C4-2B (cell line): ENCODE measurements around the gene SALL1.

Experiments
- ZFX ChIP-seq: fragments of 450-650 bp; IDR thresholded peaks from 2 replicates; pipeline ENCODE4 v1.6.1; 2017
- TF ChIP-seq, protein P1 (sequence below): fragments of 450-650 bp; conservative IDR thresholded peaks from 2 replicates; pipeline ENCODE4 v1.5.1; 2017; ENCODE audit warnings: mild to moderate bottlenecking

DNA sequence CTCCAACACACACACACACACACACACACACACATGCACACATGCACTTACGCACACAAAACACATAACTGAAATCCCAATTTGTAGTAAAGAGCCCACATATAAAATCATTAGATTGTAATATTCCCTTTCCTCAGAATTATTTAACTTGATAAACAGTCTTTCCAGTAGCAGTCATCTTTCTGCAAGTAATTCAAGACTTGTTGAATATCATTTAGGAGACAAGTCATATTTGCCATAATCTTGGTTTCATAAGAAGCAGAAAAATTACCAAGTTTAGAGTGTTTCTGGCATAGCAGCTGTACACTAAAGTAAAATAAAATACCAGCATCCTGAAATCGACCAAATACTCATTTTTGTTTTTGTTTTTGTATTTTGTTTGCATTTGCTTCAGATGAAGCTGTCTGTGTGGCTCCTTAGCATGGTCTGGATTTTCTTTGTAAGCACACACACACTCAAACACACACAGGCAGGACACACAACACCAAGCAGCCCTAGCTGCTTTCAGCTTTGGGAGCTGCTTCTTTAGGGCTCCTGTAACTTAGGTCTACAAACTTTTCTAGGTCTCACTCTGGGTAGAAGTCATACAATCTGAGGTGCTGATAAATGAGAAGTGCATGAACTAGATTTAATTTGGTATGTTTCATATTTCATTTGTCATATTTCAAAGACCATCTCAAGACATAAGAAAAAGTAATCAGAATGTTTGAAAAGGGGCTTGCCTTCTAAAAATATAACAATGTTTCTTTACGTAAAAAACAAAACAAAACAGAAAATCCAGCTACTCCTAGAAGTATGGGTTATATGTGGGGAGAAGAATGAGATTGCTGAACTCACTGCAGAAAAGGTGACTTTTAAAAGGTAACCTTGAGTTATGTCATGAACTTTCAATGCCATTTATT, 3.0 kb downstream of the SALL1 start:
- TF ChIP-seq, protein P1, sequence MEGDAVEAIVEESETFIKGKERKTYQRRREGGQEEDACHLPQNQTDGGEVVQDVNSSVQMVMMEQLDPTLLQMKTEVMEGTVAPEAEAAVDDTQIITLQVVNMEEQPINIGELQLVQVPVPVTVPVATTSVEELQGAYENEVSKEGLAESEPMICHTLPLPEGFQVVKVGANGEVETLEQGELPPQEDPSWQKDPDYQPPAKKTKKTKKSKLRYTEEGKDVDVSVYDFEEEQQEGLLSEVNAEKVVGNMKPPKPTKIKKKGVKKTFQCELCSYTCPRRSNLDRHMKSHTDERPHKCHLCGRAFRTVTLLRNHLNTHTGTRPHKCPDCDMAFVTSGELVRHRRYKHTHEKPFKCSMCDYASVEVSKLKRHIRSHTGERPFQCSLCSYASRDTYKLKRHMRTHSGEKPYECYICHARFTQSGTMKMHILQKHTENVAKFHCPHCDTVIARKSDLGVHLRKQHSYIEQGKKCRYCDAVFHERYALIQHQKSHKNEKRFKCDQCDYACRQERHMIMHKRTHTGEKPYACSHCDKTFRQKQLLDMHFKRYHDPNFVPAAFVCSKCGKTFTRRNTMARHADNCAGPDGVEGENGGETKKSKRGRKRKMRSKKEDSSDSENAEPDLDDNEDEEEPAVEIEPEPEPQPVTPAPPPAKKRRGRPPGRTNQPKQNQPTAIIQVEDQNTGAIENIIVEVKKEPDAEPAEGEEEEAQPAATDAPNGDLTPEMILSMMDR, result no peak
- no peak for TF ChIP-seq ZFX
